Parathyroid adenoma (tissue), 2 donors: ENCODE data around the gene PPP1R16B.

ENCODE experiments used
- H2AFZ ChIP-seq: fragments of 300-600 bp; sonication (generic); one replicate; pipeline ENCODE4 v1.7.0; 2017; ENCODE audit warnings: antibody characterized with exemption, mild to moderate bottlenecking
- H3K27ac ChIP-seq: fragments of 300-600 bp; sonication (generic); one replicate; pipeline ENCODE4 v1.7.0; 2017
- H3K27me3 ChIP-seq: fragments of 300-600 bp; sonication (generic); one replicate; pipeline ENCODE4 v1.7.0; 2017; ENCODE audit warnings: low read length; ENCODE audit not compliant: control insufficient read depth, insufficient read depth
- H3K36me3 ChIP-seq: fragments of 300-600 bp; sonication (generic); one replicate; pipeline ENCODE4 v1.7.0; 2017; ENCODE audit warnings: low read length; ENCODE audit not compliant: control insufficient read depth, insufficient read depth
- H3K4me1 ChIP-seq: fragments of 300-600 bp; sonication (generic); one replicate; pipeline ENCODE4 v1.7.0; 2017; ENCODE audit warnings: control low read depth
- H3K4me2 ChIP-seq: fragments of 300-600 bp; sonication (generic); one replicate; pipeline ENCODE4 v1.7.0; 2017; ENCODE audit warnings: low read length
- H3K4me3 ChIP-seq: fragments of 300-600 bp; sonication (generic); one replicate; pipeline ENCODE4 v1.7.0; 2017; ENCODE audit warnings: low read depth, low read length
- H3K79me2 ChIP-seq: fragments of 300-600 bp; sonication (generic); one replicate; pipeline ENCODE4 v1.7.0; 2017; ENCODE audit warnings: control low read depth
- H3K9ac ChIP-seq: fragments of 300-600 bp; sonication (generic); one replicate; pipeline ENCODE4 v1.7.0; 2017; ENCODE audit warnings: mild to moderate bottlenecking
- H3K9me3 ChIP-seq: fragments of 300-600 bp; sonication (generic); one replicate; pipeline ENCODE4 v1.7.0; 2017; ENCODE audit warnings: low read length; ENCODE audit not compliant: control insufficient read depth
- CTCF ChIP-seq: fragments of 300-600 bp; sonication (generic); IDR thresholded peaks from one replicate; pipeline ENCODE4 v1.7.0; 2017; ENCODE audit warnings: antibody characterized with exemption, mild to moderate bottlenecking
- donor health status: primary hyperparathyroidism.

The PPP1R16B gene

GRCh38 chr20:38932457-38933120 is 127.1 kb downstream of the PPP1R16B start:
- H3K27me3 ChIP-seq = no peaks in the 10 kb centered on the region
- no peaks in the 10 kb centered on the region for H3K4me1 ChIP-seq
- no peak overlapping the region for H3K27ac ChIP-seq
- H3K4me3 ChIP-seq = no peak overlapping the region
- H3K9me3 ChIP-seq = no peaks in the 10 kb centered on the region
- H3K4me2 ChIP-seq = no peak overlapping the region
- TF ChIP-seq CTCF = no peak
- H3K9ac ChIP-seq = no peak overlapping the region
- H3K79me2 ChIP-seq = no peaks in the 10 kb centered on the region
- H2AFZ ChIP-seq = no peak overlapping the region
- no peaks in the 10 kb centered on the region for H3K36me3 ChIP-seq

- Histone ChIP-seq H3K27ac (no peak overlapping the region), H3K79me2 (no peaks in the 10 kb centered on the region), H2AFZ (no peak overlapping the region), H3K4me1 (no peaks in the 10 kb centered on the region), H3K27me3 (no peaks in the 10 kb centered on the region), H3K9ac (no peak overlapping the region), H3K36me3 (no peaks in the 10 kb centered on the region), H3K9me3 (no peaks in the 10 kb centered on the region), H3K4me2 (no peak overlapping the region), H3K4me3 (no peak overlapping the region)
- TF ChIP-seq CTCF = no peak
Observed at GRCh38 chr20:38934530-38934929, 129.0 kb downstream of the PPP1R16B start.

- Histone ChIP-seq H3K4me2 (no peak overlapping the region), H3K27me3 (no peaks in the 10 kb centered on the region), H3K9me3 (no peaks in the 10 kb centered on the region), H3K36me3 (no peaks in the 10 kb centered on the region), H3K4me1 (no peaks in the 10 kb centered on the region), H3K79me2 (no peaks in the 10 kb centered on the region), H3K4me3 (no peak overlapping the region), H3K27ac (no peak overlapping the region), H2AFZ (no peak overlapping the region), H3K9ac (no peak overlapping the region)
- TF ChIP-seq CTCF = no peak
Observed at GRCh38 chr20:38935285-38935684, 129.8 kb downstream of the PPP1R16B start.

- no peak overlapping the region for H3K9ac ChIP-seq
- TF ChIP-seq CTCF = no peak
- H3K4me1 ChIP-seq = no peaks in the 10 kb centered on the region
- H3K4me2 ChIP-seq = no peak overlapping the region
- no peak overlapping the region for H3K27ac ChIP-seq
- H3K4me3 ChIP-seq = no peak overlapping the region
- no peaks in the 10 kb centered on the region for H3K79me2 ChIP-seq
- H2AFZ ChIP-seq = no peak overlapping the region
- no peaks in the 10 kb centered on the region for H3K9me3 ChIP-seq
- H3K27me3 ChIP-seq = no peaks in the 10 kb centered on the region
- H3K36me3 ChIP-seq = no peaks in the 10 kb centered on the region
Observed at GRCh38 chr20:38935967-38936407, 130.5 kb downstream of the PPP1R16B start.

- Histone ChIP-seq H3K4me1 (no peaks in the 10 kb centered on the region), H2AFZ (no peak overlapping the region), H3K9me3 (no peaks in the 10 kb centered on the region), H3K79me2 (no peaks in the 10 kb centered on the region), H3K4me3 (no peak overlapping the region), H3K36me3 (no peaks in the 10 kb centered on the region), H3K9ac (no peak overlapping the region), H3K27ac (no peak overlapping the region), H3K4me2 (no peak overlapping the region), H3K27me3 (no peaks in the 10 kb centered on the region)
- TF ChIP-seq CTCF = no peak
Observed at GRCh38 chr20:38937000-38937399, 131.5 kb downstream of the PPP1R16B start.
